Measurements from ENCODE around the gene UBL5.

GRCh38 chr19:9818734-9819595 lies 8.8 kb upstream of the UBL5 start, which contains the start of gene FBXL12:
- TF ChIP-seq CSRNP3 (CRISPR knock-in tag; IDR thresholded peaks at IDR 0.05) (no peak), SNAI2 (CRISPR knock-in tag; IDR thresholded peaks at IDR 0.05) (no peak), PATZ1 (CRISPR knock-in tag; IDR thresholded peaks at IDR 0.05; ENCODE audit: borderline replicate concordance) (no peak), ZFP30 (CRISPR knock-in tag; IDR thresholded peaks at IDR 0.05) (no peak)
